Psoas muscle (tissue), 8 donors: Measurements from ENCODE around the gene TMPRSS6. TPM values are rescaled to one million over a fixed set of nuclear protein-coding genes. Genes with fewer than 3 reads are reported as not detected.

ENCODE experiments used
- ATAC-seq, 4 donors: fragments of 200-7000 bp; cut with Tn5 transposase; one replicate each; pipeline ENCODE4 v1.9.1; 2020; ENCODE audit warnings: moderate library complexity in 3 of 4, mild to moderate bottlenecking in 2 of 4
- DNase-seq, 2 donors: peaks; one replicate each; pipeline ENCODE4 v3.0.0-alpha.2; 2020
- H3K27ac ChIP-seq: fragments of 200-600 bp; one replicate; pipeline ENCODE4 v1.8.0; 2022
- H3K27me3 ChIP-seq, 3 donors: fragments of 200-600 bp in 1 of 3; one replicate each; pipeline versions ENCODE4 v1.6.1 to v1.8.0; 2013 to 2022; ENCODE audit warnings: low read length in 2 of 3, mild to moderate bottlenecking in 2 of 3, moderate library complexity in 1 of 3; ENCODE audit not compliant: insufficient read depth in 3 of 3
- H3K36me3 ChIP-seq, 2 donors: fragments of 200-600 bp in 1 of 2; one replicate each; pipeline versions ENCODE4 v1.6.1 to v1.8.0; 2013 to 2022; ENCODE audit warnings: low read depth in 1 of 2, mild to moderate bottlenecking in 1 of 2, moderate library complexity in 1 of 2; ENCODE audit not compliant: insufficient read depth in 1 of 2
- H3K4me1 ChIP-seq: fragments of 200-600 bp; one replicate; pipeline ENCODE4 v1.8.0; 2022
- H3K4me3 ChIP-seq: fragments of 200-600 bp; one replicate; pipeline ENCODE4 v1.8.0; 2022; ENCODE audit warnings: mild to moderate bottlenecking
- H3K9me3 ChIP-seq: fragments of 200-600 bp; one replicate; pipeline ENCODE4 v1.8.0; 2022
- WGBS, 3 donors: extraction: QIAGEN DNeasy Blood & Tissue Kit; methylation state at CpG; one replicate each; pipeline versions ENCODE4 v1.1.6 to v1.1.7; 2013; 5-methylcytosine and 5-hydroxymethylcytosine counted together
- intact Hi-C, 2 donors: fragments of 100-400 bp; cut with DNase I; formaldehyde crosslinking; loops; one replicate each; pipeline versions ENCODE4 v1.11.0 to v1.14.2; 2022
- polyA plus RNA-seq, 3 donors: library from polyadenylated mRNA; stranded (reverse); fragments of 200-250 nt; gene quantifications; one replicate each; pipeline ENCODE4 v1.2.3, GENCODE V29; 2013
- total RNA-seq, 4 donors: library from RNA; stranded (reverse); fragmentation: NEBNext Ultra II Directional in 2 of 4; extraction: Animal tissue kit (Norgen Biotek cat#: 25700) in 2 of 4; gene quantifications; one replicate each; pipeline versions ENCODE4 v1.2.1 to v1.2.4, GENCODE V29; 2021 to 2023
- TF ChIP-seq, protein P1 (sequence below): fragments of 200-600 bp; IDR thresholded peaks from one replicate; pipeline ENCODE4 v1.8.0; 2022; ENCODE audit warnings: antibody characterized with exemption
- donor health status: healthy with polysubstance abuse.
- donor health status: DM: no; HTN: no; CAD: no; lungs with moderate emphysema.
- donor health status: Bipolar disorder and iron deficiency.
- donor health status: healthy.
- donor health status: DM: yes; HTN: yes; CAD: no.
- donor health status: DM: no; HTN: no; CAD: no.
- donor health status: DM: no; HTN: no; CAD: no.
- donor health status: DM: yes; HTN: yes; CAD: no.

Gene TMPRSS6
- total and polyA plus RNA-seq, 7 donors: not detected

- intact Hi-C loops: no loop called here
- no peaks in the 10 kb centered on the region for H3K36me3 ChIP-seq
- TF ChIP-seq, protein P1, sequence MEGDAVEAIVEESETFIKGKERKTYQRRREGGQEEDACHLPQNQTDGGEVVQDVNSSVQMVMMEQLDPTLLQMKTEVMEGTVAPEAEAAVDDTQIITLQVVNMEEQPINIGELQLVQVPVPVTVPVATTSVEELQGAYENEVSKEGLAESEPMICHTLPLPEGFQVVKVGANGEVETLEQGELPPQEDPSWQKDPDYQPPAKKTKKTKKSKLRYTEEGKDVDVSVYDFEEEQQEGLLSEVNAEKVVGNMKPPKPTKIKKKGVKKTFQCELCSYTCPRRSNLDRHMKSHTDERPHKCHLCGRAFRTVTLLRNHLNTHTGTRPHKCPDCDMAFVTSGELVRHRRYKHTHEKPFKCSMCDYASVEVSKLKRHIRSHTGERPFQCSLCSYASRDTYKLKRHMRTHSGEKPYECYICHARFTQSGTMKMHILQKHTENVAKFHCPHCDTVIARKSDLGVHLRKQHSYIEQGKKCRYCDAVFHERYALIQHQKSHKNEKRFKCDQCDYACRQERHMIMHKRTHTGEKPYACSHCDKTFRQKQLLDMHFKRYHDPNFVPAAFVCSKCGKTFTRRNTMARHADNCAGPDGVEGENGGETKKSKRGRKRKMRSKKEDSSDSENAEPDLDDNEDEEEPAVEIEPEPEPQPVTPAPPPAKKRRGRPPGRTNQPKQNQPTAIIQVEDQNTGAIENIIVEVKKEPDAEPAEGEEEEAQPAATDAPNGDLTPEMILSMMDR: no peak
- H3K27ac ChIP-seq: no peak overlapping the region
- no peak for DNase-seq
- 36 to 46% (median 40%) methylated on average over 15 of the region's 15 CpGs for WGBS, 3 donors
- no peak overlapping the region for H3K4me3 ChIP-seq
- peaks cover 0 to 30% (median 7%) of the 10 kb centered on the region in 3 donors for H3K27me3 ChIP-seq
- no peaks in the 10 kb centered on the region for H3K9me3 ChIP-seq
- no peaks in the 10 kb centered on the region for H3K4me1 ChIP-seq
- ATAC-seq: peak in 1 of 4 donors; percentile 28
Observed at GRCh38 chr22:37121887-37122591, 12.5 kb upstream of the TMPRSS6 start.

DNA sequence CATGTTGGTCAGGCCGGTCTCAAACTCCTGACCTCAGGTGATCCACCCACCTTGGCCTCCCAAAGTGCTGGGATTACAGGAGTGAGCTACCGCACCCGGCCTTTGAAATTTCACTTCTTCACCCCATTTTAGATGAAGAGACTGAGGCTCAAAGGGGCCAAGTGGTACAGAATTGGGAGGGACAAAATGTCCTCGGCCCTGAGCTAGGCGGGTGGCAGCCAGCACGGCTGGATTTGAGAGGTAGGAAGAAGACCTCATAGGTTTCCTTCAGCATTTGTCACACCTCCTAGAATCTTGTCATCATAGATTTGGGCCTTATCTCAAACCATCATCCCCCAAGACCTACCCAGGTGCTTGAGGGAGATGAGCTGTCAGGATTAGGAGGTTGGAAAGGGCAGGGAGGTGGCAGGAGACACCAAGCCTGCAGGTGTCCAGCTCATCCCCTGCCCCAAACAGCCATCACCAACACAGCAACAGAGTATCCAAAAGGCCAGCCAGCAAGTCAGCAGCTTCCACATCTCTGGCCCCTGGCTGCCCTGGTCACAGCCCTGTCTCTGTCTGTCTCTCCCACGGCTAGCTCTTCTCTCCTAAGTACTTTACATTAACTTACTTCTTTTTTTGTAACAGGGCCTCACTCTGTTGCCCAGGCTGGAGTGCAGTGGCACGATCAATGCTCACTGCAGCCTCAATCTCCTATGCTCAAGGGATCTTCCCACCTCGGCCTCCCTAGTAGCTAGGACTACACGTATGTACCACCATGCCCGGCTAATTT, 11.2 kb upstream of the TMPRSS6 start:
- H3K36me3 ChIP-seq: no peaks in the 10 kb centered on the region
- H3K27ac ChIP-seq: no peak overlapping the region
- DNase-seq: no peak
- H3K9me3 ChIP-seq: no peaks in the 10 kb centered on the region
- TF ChIP-seq, protein P1: no peak
- no peak overlapping the region for H3K4me3 ChIP-seq
- H3K27me3 ChIP-seq: peaks cover 0 to 23% (median 7%) of the 10 kb centered on the region in 3 donors
- no peaks in the 10 kb centered on the region for H3K4me1 ChIP-seq
- WGBS, 3 donors: 86% methylated on average over 11 of the region's 11 CpGs
- ATAC-seq: no peak
- intact Hi-C loops: no loop called here

DNA sequence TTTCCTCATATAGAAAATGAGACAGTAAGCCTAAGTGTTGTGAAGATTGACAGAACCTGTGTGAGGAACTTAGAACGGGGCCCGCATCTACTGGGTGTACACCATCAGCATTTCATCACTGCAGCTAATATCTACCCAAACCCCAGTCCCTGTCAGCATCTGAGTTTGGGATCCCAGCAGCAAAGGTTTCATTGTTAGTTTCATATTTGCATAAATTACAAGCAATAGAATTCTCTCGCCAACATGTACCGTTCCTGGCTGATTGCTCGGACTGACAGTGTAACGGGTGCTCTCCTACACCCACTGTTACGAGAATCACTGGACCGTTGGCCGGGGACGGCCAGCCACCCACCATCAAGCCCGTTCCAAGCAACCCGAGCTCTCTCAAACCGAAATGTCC, 10.4 kb upstream of the TMPRSS6 start:
- no peaks in the 10 kb centered on the region for H3K4me1 ChIP-seq
- peaks cover 0 to 23% (median 6%) of the 10 kb centered on the region in 3 donors for H3K27me3 ChIP-seq
- ATAC-seq (no peak), DNase-seq (no peak)
- no peak overlapping the region for H3K27ac ChIP-seq
- TF ChIP-seq, protein P1: no peak
- WGBS, 3 donors: 84 to 87% (median 86%) methylated on average over 13 of the region's 13 CpGs
- no peaks in the 10 kb centered on the region for H3K9me3 ChIP-seq
- intact Hi-C loops: no loop called here
- no peak overlapping the region for H3K4me3 ChIP-seq
- no peaks in the 10 kb centered on the region for H3K36me3 ChIP-seq

DNA sequence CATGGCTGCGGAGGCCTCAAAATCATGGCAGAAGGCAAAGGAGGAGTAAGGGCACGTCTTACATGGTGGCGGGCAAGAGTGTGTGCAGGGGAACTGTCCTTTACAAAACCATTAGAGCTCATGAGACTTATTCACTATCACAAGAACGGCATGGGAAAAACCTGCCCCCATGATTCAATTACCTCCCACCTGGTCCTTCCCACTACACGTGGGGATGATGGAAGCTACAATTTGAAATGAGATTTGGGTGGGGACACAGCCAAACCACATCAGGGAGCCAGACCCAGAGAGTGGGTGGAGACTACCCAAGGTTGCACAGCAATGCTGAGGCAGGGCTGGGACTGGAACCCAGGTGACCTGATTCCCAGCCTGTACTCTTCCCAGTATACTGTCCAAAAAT, 8.6 kb upstream of the TMPRSS6 start:
- TF ChIP-seq, protein P1: no peak
- no peaks in the 10 kb centered on the region for H3K36me3 ChIP-seq

More for the DNA sequence above, 8.6 kb upstream of the TMPRSS6 start:
- Histone ChIP-seq H3K27me3 (peaks cover 0 to 34% (median 6%) of the 10 kb centered on the region in 3 donors), H3K9me3 (no peaks in the 10 kb centered on the region), H3K4me1 (no peaks in the 10 kb centered on the region), H3K4me3 (no peak overlapping the region), H3K27ac (no peak overlapping the region)
- 75 to 86% (median 79%) methylated on average over 5 of the region's 5 CpGs for WGBS, 3 donors
- ATAC-seq (no peak), DNase-seq (no peak)
- intact Hi-C loops: no loop called here
